Measurements from ENCODE around the gene ADAMTS19. TPM values are rescaled to one million over a fixed set of nuclear protein-coding genes. Genes with fewer than 3 reads are reported as not detected.

Gene ADAMTS19
- polyA plus RNA-seq, 1 donor (not counting 4 experiments of a cell fraction or from before 2014, with no cell fraction given): 0.08 TPM

DNA sequence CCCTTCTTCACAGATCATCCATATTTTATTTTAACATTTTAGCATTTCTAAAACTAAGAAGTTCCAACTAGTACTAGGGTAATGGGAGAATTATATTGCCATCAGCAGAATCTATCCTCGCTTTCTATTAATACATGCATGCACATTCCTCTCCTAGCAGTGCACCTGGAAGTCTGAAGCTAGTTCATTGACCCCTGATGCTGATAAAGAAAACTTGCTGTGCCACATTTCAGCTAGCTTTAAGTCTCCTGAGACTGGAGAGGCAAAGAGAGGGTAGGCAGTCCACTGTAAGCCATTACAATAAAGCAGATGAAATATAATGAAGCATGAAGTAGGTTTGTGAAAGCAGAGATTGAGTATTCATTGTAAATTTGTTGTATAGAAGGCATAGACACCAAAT lies 303.6 kb downstream of the ADAMTS19 start:
- no peaks in the 10 kb centered on the region for H3K4me1 ChIP-seq (ENCODE audit: control insufficient read depth, extremely low read depth, insufficient read depth, low read length)
- H2AFZ ChIP-seq (ENCODE audit: control insufficient read depth, low read length): no peak overlapping the region
- no peak overlapping the region for H3K4me3 ChIP-seq (ENCODE audit: control insufficient read depth in 2 of 3, extremely low read depth in 1 of 3, insufficient read depth in 2 of 3, low read depth in 1 of 3, low read length in 3 of 3)
- H3K4me2 ChIP-seq (ENCODE audit: control insufficient read depth, extremely low read depth, insufficient read depth, low read depth, low read length): no peak overlapping the region
- H4K20me1 ChIP-seq (ENCODE audit: control insufficient read depth, extremely low read depth, insufficient read depth, low read length): no peaks in the 10 kb centered on the region
- FAIRE-seq (no peak), DNase-seq (ENCODE audit: low read depth, low spot score) (no peak)
- H3K79me2 ChIP-seq (ENCODE audit: control insufficient read depth, insufficient read depth, low read length): no peaks in the 10 kb centered on the region
- H3K27me3 ChIP-seq (ENCODE audit: control insufficient read depth, extremely low read depth, insufficient read depth, low read length): no peaks in the 10 kb centered on the region
- dilution Hi-C loops (cut with MboI; ENCODE audit: extremely low pct_ligation_motif_present, low sequenced_read_pairs): no loop called here
- H3K36me3 ChIP-seq (ENCODE audit: control insufficient read depth in 2 of 2, extremely low read depth in 1 of 2, insufficient read depth in 2 of 2, low read length in 2 of 2): no peaks in the 10 kb centered on the region
- H3K9me1 ChIP-seq (ENCODE audit: control insufficient read depth, extremely low read depth, insufficient read depth, low read length): no peaks in the 10 kb centered on the region
- no peak overlapping the region for H3K9ac ChIP-seq (ENCODE audit: control insufficient read depth, extremely low read depth, insufficient read depth, low read length)
- H3K9me3 ChIP-seq (ENCODE audit: control insufficient read depth, low read depth, low read length): no peaks in the 10 kb centered on the region
- H3K27ac ChIP-seq (ENCODE audit: control insufficient read depth, insufficient read depth, low read length): no peak overlapping the region
- TF ChIP-seq, protein P1, sequence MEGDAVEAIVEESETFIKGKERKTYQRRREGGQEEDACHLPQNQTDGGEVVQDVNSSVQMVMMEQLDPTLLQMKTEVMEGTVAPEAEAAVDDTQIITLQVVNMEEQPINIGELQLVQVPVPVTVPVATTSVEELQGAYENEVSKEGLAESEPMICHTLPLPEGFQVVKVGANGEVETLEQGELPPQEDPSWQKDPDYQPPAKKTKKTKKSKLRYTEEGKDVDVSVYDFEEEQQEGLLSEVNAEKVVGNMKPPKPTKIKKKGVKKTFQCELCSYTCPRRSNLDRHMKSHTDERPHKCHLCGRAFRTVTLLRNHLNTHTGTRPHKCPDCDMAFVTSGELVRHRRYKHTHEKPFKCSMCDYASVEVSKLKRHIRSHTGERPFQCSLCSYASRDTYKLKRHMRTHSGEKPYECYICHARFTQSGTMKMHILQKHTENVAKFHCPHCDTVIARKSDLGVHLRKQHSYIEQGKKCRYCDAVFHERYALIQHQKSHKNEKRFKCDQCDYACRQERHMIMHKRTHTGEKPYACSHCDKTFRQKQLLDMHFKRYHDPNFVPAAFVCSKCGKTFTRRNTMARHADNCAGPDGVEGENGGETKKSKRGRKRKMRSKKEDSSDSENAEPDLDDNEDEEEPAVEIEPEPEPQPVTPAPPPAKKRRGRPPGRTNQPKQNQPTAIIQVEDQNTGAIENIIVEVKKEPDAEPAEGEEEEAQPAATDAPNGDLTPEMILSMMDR (optimal IDR thresholded peaks at IDR 0.05 in 1 of 3, IDR thresholded peaks at IDR 0.05 in 1 of 3, conservative IDR thresholded peaks at IDR 0.05 in 1 of 3; ENCODE audit: extremely low read depth in 1 of 3, insufficient read depth in 2 of 3, low read length in 3 of 3): no peak
- TF ChIP-seq EZH2 (IDR thresholded peaks at IDR 0.05; ENCODE audit: low read length): no peak

- Histone ChIP-seq H3K9ac (ENCODE audit: control insufficient read depth, extremely low read depth, insufficient read depth, low read length) (no peak overlapping the region), H3K27ac (ENCODE audit: control insufficient read depth, insufficient read depth, low read length) (no peak overlapping the region), H3K27me3 (ENCODE audit: control insufficient read depth, extremely low read depth, insufficient read depth, low read length) (no peaks in the 10 kb centered on the region), H4K20me1 (ENCODE audit: control insufficient read depth, extremely low read depth, insufficient read depth, low read length) (no peaks in the 10 kb centered on the region), H2AFZ (ENCODE audit: control insufficient read depth, low read length) (no peak overlapping the region), H3K4me1 (ENCODE audit: control insufficient read depth, extremely low read depth, insufficient read depth, low read length) (no peaks in the 10 kb centered on the region), H3K4me2 (ENCODE audit: control insufficient read depth, extremely low read depth, insufficient read depth, low read depth, low read length) (no peak overlapping the region), H3K9me3 (ENCODE audit: control insufficient read depth, low read depth, low read length) (no peaks in the 10 kb centered on the region), H3K79me2 (ENCODE audit: control insufficient read depth, insufficient read depth, low read length) (no peaks in the 10 kb centered on the region), H3K36me3 (ENCODE audit: control insufficient read depth in 2 of 2, extremely low read depth in 1 of 2, insufficient read depth in 2 of 2, low read length in 2 of 2) (no peaks in the 10 kb centered on the region), H3K9me1 (ENCODE audit: control insufficient read depth, extremely low read depth, insufficient read depth, low read length) (no peaks in the 10 kb centered on the region), H3K4me3 (ENCODE audit: control insufficient read depth in 2 of 3, extremely low read depth in 1 of 3, insufficient read depth in 2 of 3, low read depth in 1 of 3, low read length in 3 of 3) (no peak overlapping the region)
- dilution Hi-C loops (cut with MboI; ENCODE audit: extremely low pct_ligation_motif_present, low sequenced_read_pairs): no loop called here
- TF ChIP-seq EZH2 (IDR thresholded peaks at IDR 0.05; ENCODE audit: low read length): no peak
- TF ChIP-seq, protein P1 (optimal IDR thresholded peaks at IDR 0.05 in 1 of 3, IDR thresholded peaks at IDR 0.05 in 1 of 3, conservative IDR thresholded peaks at IDR 0.05 in 1 of 3; ENCODE audit: extremely low read depth in 1 of 3, insufficient read depth in 2 of 3, low read length in 3 of 3): no peak
- FAIRE-seq (no peak), DNase-seq (ENCODE audit: low read depth, low spot score) (no peak)
Measured at GRCh38 chr5:129766798-129767197, 306.7 kb downstream of the ADAMTS19 start.

Data from keratinocyte (primary cell).